NCI-H2171 (cell line): ENCODE measurements around the gene LEKR1.
"Not testable (repeated sequence)": the region's sequence is repeated elsewhere in the genome, so short reads cannot be mapped to it uniquely, and the experiment has no call there.

Source experiments
- DNase-seq: peaks from one replicate; lab custom pipeline; 2025; lab: John Stamatoyannopoulos, UW

The LEKR1 gene

GRCh38 chr3:156906275-156906674 is 80.1 kb downstream of the LEKR1 start:
- DNase-seq = no peak

- DNase-seq = no peak
Measured at GRCh38 chr3:156908398-156908797, 82.2 kb downstream of the LEKR1 start.

- no peak for DNase-seq
Measured at GRCh38 chr3:156910022-156910421, 83.9 kb downstream of the LEKR1 start.

- DNase-seq = not testable (repeated sequence)
Measured at GRCh38 chr3:156910831-156911230, 84.7 kb downstream of the LEKR1 start.

GRCh38 chr3:156914300-156914699 is 88.1 kb downstream of the LEKR1 start:
- not testable (repeated sequence) for DNase-seq

GRCh38 chr3:156915372-156915771 is 89.2 kb downstream of the LEKR1 start:
- no peak for DNase-seq

GRCh38 chr3:156918746-156919145 is 92.6 kb downstream of the LEKR1 start:
- DNase-seq = no peak

- DNase-seq = no peak
Measured at GRCh38 chr3:156919818-156920217, 93.7 kb downstream of the LEKR1 start.

GRCh38 chr3:156920399-156920798 is 94.2 kb downstream of the LEKR1 start:
- DNase-seq = no peak

GRCh38 chr3:156923349-156923748 is 97.2 kb downstream of the LEKR1 start:
- DNase-seq = no peak

GRCh38 chr3:156938724-156939123 is 112.6 kb downstream of the LEKR1 start:
- no peak for DNase-seq

GRCh38 chr3:156939315-156939714 is 113.2 kb downstream of the LEKR1 start:
- DNase-seq = no peak

- no peak for DNase-seq
Measured at GRCh38 chr3:156941311-156941710, 115.2 kb downstream of the LEKR1 start.

- peak; percentile 29 for DNase-seq
Measured at GRCh38 chr3:156948402-156949210, 122.5 kb downstream of the LEKR1 start.

GRCh38 chr3:156952011-156952410 is 125.9 kb downstream of the LEKR1 start:
- DNase-seq = no peak

GRCh38 chr3:156957715-156958114 is 131.6 kb downstream of the LEKR1 start:
- DNase-seq = no peak

- DNase-seq = no peak
Measured at GRCh38 chr3:156963096-156963495, 136.9 kb downstream of the LEKR1 start.

GRCh38 chr3:156964577-156964976 is 138.4 kb downstream of the LEKR1 start:
- no peak for DNase-seq

- not testable (repeated sequence) for DNase-seq
Measured at GRCh38 chr3:156966349-156966748, 140.2 kb downstream of the LEKR1 start.

- no peak for DNase-seq
Measured at GRCh38 chr3:156973954-156974353, 147.8 kb downstream of the LEKR1 start.

- no peak for DNase-seq
Measured at GRCh38 chr3:156974931-156975330, 148.8 kb downstream of the LEKR1 start.

- DNase-seq = no peak
Measured at GRCh38 chr3:156975721-156976120, 149.6 kb downstream of the LEKR1 start.

GRCh38 chr3:156976933-156977332 is 150.8 kb downstream of the LEKR1 start:
- DNase-seq = no peak

- no peak for DNase-seq
Measured at GRCh38 chr3:156978481-156978961, 152.4 kb downstream of the LEKR1 start.
